ENCODE measurements around the gene IL13RA2.

- TF ChIP-seq REST (IDR thresholded peaks at IDR 0.05; ENCODE audit: insufficient read depth in 1 of 2, low read depth in 2 of 2, low read length in 2 of 2) = no peak
- TF ChIP-seq POLR2AphosphoS5 (IDR thresholded peaks at IDR 0.05; ENCODE audit: low read depth, low read length) = no peak
- TF ChIP-seq TAF1 (IDR thresholded peaks at IDR 0.05; ENCODE audit: borderline replicate concordance, insufficient read depth, low read length) = no peak
These were observed 12.6 kb upstream of the IL13RA2 start for GRCh38 chrX:115029869-115030570.

Measured in PFSK-1 (cell line).